ENCODE results near the gene ANKS1B.
"Not testable (repeated sequence)": the region's sequence is repeated elsewhere in the genome, so short reads cannot be mapped to it uniquely, and the experiment has no call there.

The ANKS1B gene

GRCh38 chr12:99736760-99737269, 247.9 kb downstream of the ANKS1B start:
- Histone ChIP-seq H3K4me2 (no peak overlapping the region), H4K20me1 (ENCODE audit: insufficient read depth) (no peaks in the 10 kb centered on the region), H2AFZ (ENCODE audit: low read depth) (no peak overlapping the region), H3K27me3 (ENCODE audit: insufficient read depth, low read depth) (no peaks in the 10 kb centered on the region), H3K9ac (no peak overlapping the region), H3K79me2 (ENCODE audit: insufficient read depth, low read depth) (no peaks in the 10 kb centered on the region), H3K27ac (no peak overlapping the region), H3K36me3 (ENCODE audit: insufficient read depth) (no peaks in the 10 kb centered on the region), H3K4me1 (ENCODE audit: low read depth, poor library complexity, severe bottlenecking) (no peaks in the 10 kb centered on the region), H3K4me3 (IDR thresholded peaks at IDR 0.05; ENCODE audit: insufficient read depth, low read depth, low read length) (no peak overlapping the region)
- TF ChIP-seq CTCF (conservative IDR thresholded peaks at IDR 0.05; ENCODE audit: low read depth, low read length): no peak

- no peaks in the 10 kb centered on the region for H3K4me1 ChIP-seq (ENCODE audit: low read depth, poor library complexity, severe bottlenecking)
- H3K27me3 ChIP-seq (ENCODE audit: insufficient read depth, low read depth): no peaks in the 10 kb centered on the region
- no peaks in the 10 kb centered on the region for H3K36me3 ChIP-seq (ENCODE audit: insufficient read depth)
- H3K4me3 ChIP-seq (IDR thresholded peaks at IDR 0.05; ENCODE audit: insufficient read depth, low read depth, low read length): no peak overlapping the region
- H2AFZ ChIP-seq (ENCODE audit: low read depth): no peak overlapping the region
- H3K79me2 ChIP-seq (ENCODE audit: insufficient read depth, low read depth): no peaks in the 10 kb centered on the region
- no peak overlapping the region for H3K27ac ChIP-seq
- H3K4me2 ChIP-seq: no peak overlapping the region
- H4K20me1 ChIP-seq (ENCODE audit: insufficient read depth): no peaks in the 10 kb centered on the region
- H3K9ac ChIP-seq: no peak overlapping the region
- no peak for TF ChIP-seq CTCF (conservative IDR thresholded peaks at IDR 0.05; ENCODE audit: low read depth, low read length)
Observed at GRCh38 chr12:99732131-99732530, 252.6 kb downstream of the ANKS1B start.

- TF ChIP-seq CTCF (conservative IDR thresholded peaks at IDR 0.05; ENCODE audit: low read depth, low read length): no peak
- Histone ChIP-seq H3K27ac (no peak overlapping the region), H2AFZ (ENCODE audit: low read depth) (no peak overlapping the region), H3K9ac (no peak overlapping the region), H3K4me2 (no peak overlapping the region), H3K4me1 (ENCODE audit: low read depth, poor library complexity, severe bottlenecking) (no peaks in the 10 kb centered on the region), H3K4me3 (IDR thresholded peaks at IDR 0.05; ENCODE audit: insufficient read depth, low read depth, low read length) (no peak overlapping the region), H3K27me3 (ENCODE audit: insufficient read depth, low read depth) (no peaks in the 10 kb centered on the region), H4K20me1 (ENCODE audit: insufficient read depth) (no peaks in the 10 kb centered on the region), H3K36me3 (ENCODE audit: insufficient read depth) (no peaks in the 10 kb centered on the region), H3K79me2 (ENCODE audit: insufficient read depth, low read depth) (no peaks in the 10 kb centered on the region)
Observed at GRCh38 chr12:99722690-99723486, 261.8 kb downstream of the ANKS1B start.

DNA sequence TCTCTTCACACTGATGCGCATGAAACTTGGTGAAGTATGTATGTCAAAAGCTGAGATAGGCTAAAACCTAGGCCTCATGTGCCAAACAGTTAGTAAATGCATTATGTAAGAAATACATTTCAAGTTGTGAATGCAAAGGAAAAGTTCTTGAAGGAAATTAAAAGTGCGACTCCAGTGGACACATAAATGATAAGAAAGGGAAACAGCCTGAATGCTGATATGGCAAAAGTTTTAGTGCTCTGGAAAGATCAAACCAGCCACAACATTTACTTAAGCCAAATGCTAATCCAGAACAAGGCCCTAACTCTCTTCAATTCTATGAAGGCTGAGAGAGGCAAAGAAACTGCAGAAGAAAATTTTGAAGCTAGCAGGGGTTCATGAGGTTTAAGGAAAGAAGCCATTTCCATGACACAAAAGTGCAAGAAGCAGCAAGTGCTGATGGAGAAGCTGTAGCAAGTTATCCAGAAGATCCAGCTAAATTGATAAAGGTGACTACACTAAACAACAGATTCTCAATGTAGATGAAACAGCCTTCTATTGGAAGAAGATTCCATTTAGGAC, 262.9 kb downstream of the ANKS1B start:
- H3K79me2 ChIP-seq (ENCODE audit: insufficient read depth, low read depth): no peaks in the 10 kb centered on the region
- H3K4me1 ChIP-seq (ENCODE audit: low read depth, poor library complexity, severe bottlenecking): no peaks in the 10 kb centered on the region
- H3K36me3 ChIP-seq (ENCODE audit: insufficient read depth): no peaks in the 10 kb centered on the region
- H4K20me1 ChIP-seq (ENCODE audit: insufficient read depth): no peaks in the 10 kb centered on the region
- H3K4me3 ChIP-seq (IDR thresholded peaks at IDR 0.05; ENCODE audit: insufficient read depth, low read depth, low read length): no peak overlapping the region
- H3K9ac ChIP-seq: no peak overlapping the region
- H2AFZ ChIP-seq (ENCODE audit: low read depth): no peak overlapping the region
- no peaks in the 10 kb centered on the region for H3K27me3 ChIP-seq (ENCODE audit: insufficient read depth, low read depth)
- no peak overlapping the region for H3K4me2 ChIP-seq
- no peak for TF ChIP-seq CTCF (conservative IDR thresholded peaks at IDR 0.05; ENCODE audit: low read depth, low read length)
- no peak overlapping the region for H3K27ac ChIP-seq

- not testable (repeated sequence) for H3K4me1 ChIP-seq (ENCODE audit: low read depth, poor library complexity, severe bottlenecking)
Observed at GRCh38 chr12:99720083-99720465, 264.7 kb downstream of the ANKS1B start.

GRCh38 chr12:99719411-99720082, 265.2 kb downstream of the ANKS1B start:
- not testable (repeated sequence) for H3K79me2 ChIP-seq (ENCODE audit: insufficient read depth, low read depth); H3K4me2 ChIP-seq; H3K4me3 ChIP-seq (IDR thresholded peaks at IDR 0.05; ENCODE audit: insufficient read depth, low read depth, low read length); H4K20me1 ChIP-seq (ENCODE audit: insufficient read depth); H3K27me3 ChIP-seq (ENCODE audit: insufficient read depth, low read depth); H3K9ac ChIP-seq; H3K27ac ChIP-seq; H3K4me1 ChIP-seq (ENCODE audit: low read depth, poor library complexity, severe bottlenecking); H2AFZ ChIP-seq (ENCODE audit: low read depth); H3K36me3 ChIP-seq (ENCODE audit: insufficient read depth)

More at GRCh38 chr12:99720083-99720465, 264.7 kb downstream of the ANKS1B start:
- not testable (repeated sequence) for H2AFZ ChIP-seq (ENCODE audit: low read depth); H3K4me2 ChIP-seq; H4K20me1 ChIP-seq (ENCODE audit: insufficient read depth); H3K4me3 ChIP-seq (IDR thresholded peaks at IDR 0.05; ENCODE audit: insufficient read depth, low read depth, low read length); H3K27me3 ChIP-seq (ENCODE audit: insufficient read depth, low read depth); H3K36me3 ChIP-seq (ENCODE audit: insufficient read depth); H3K9ac ChIP-seq; H3K79me2 ChIP-seq (ENCODE audit: insufficient read depth, low read depth); H3K27ac ChIP-seq
